ENCODE measurements around the gene CFAP74. TPM values are rescaled to one million over a fixed set of nuclear protein-coding genes. Genes with fewer than 3 reads are reported as not detected.

CFAP74 gene
- total RNA-seq, 1 donor from 2014 or later: not detected

DNA sequence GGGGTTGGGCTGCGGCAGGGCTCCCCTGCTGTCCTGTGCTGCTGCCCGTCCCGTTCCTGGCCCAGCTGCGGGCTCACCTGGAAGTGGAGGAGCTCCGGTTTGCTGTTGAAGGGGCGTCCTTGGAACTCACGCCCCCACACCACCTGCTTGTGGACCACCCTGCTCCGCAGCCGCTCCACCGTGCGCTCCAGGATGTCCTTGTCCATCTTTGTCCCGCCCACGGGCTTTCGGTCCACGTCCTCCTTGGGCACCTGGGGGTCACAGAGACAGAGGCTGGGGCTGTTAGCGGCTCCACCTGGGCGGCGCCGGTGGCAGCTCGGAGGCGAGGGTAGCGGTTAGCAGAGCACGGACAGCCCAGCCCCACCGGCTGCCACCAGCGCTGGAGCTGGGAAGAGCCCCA is 38.8 kb downstream of the CFAP74 start:
- no peak overlapping the region for H3K4me3 ChIP-seq (ENCODE audit: low read depth, low read length)
- no peaks in the 10 kb centered on the region for H3K36me3 ChIP-seq (ENCODE audit: control insufficient read depth, insufficient read depth, low read length)
- H3K27me3 ChIP-seq (ENCODE audit: control insufficient read depth, insufficient read depth, low read length): peaks cover 45% of the 10 kb centered on the region
- TF ChIP-seq, protein P1, sequence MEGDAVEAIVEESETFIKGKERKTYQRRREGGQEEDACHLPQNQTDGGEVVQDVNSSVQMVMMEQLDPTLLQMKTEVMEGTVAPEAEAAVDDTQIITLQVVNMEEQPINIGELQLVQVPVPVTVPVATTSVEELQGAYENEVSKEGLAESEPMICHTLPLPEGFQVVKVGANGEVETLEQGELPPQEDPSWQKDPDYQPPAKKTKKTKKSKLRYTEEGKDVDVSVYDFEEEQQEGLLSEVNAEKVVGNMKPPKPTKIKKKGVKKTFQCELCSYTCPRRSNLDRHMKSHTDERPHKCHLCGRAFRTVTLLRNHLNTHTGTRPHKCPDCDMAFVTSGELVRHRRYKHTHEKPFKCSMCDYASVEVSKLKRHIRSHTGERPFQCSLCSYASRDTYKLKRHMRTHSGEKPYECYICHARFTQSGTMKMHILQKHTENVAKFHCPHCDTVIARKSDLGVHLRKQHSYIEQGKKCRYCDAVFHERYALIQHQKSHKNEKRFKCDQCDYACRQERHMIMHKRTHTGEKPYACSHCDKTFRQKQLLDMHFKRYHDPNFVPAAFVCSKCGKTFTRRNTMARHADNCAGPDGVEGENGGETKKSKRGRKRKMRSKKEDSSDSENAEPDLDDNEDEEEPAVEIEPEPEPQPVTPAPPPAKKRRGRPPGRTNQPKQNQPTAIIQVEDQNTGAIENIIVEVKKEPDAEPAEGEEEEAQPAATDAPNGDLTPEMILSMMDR (IDR thresholded peaks at IDR 0.05; ENCODE audit: insufficient read depth, low read length, poor library complexity, severe bottlenecking): no peak
- DNase-seq (ENCODE audit: low read depth): no peak

DNA sequence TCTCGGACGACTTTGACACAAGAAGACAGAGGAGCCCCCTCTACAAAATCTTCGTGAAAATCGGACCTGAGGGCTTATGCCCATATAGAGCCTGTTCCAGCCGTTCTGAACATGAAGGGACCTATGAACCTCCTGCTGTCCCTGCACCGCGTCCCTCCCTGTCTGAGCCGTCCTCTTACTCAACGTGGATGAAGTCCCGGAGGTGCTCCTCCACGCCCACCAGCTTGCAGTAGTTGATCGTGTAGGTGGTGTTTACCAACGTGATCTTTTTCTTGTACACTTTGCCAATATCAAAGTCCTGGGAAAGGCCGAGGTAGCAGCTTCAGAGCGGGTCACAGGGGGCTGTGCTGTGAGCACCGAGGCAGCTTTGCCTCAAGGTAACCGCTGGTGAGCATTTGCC is 40.0 kb downstream of the CFAP74 start:
- no peak for DNase-seq (ENCODE audit: low read depth)
- Histone ChIP-seq H3K36me3 (ENCODE audit: control insufficient read depth, insufficient read depth, low read length) (no peaks in the 10 kb centered on the region), H3K4me3 (ENCODE audit: low read depth, low read length) (no peak overlapping the region), H3K27me3 (ENCODE audit: control insufficient read depth, insufficient read depth, low read length) (peaks cover 47% of the 10 kb centered on the region)
- TF ChIP-seq, protein P1 (IDR thresholded peaks at IDR 0.05; ENCODE audit: insufficient read depth, low read length, poor library complexity, severe bottlenecking): no peak

DNA sequence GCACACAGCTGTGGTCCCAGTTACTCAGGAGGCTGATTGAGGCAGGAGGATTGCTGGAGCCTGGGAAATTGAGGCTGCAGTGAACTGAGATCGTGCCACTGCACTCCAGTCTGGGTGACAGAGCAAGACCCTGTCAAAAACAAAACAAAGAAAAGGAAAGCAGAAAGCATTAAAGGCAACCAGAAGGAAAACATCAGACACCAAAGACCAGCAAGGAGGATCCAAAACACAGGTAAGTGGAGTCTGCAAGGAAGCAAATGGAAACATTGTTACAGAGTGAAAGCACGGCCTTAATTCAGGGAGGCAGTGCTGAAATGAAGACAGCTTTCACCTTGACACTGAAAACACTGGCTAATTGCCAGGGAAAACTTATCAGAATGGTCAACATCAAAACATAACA is 40.8 kb downstream of the CFAP74 start:
- TF ChIP-seq, protein P1 (IDR thresholded peaks at IDR 0.05; ENCODE audit: insufficient read depth, low read length, poor library complexity, severe bottlenecking): no peak
- H3K4me3 ChIP-seq (ENCODE audit: low read depth, low read length): no peak overlapping the region
- DNase-seq (ENCODE audit: low read depth): no peak
- H3K27me3 ChIP-seq (ENCODE audit: control insufficient read depth, insufficient read depth, low read length): peaks cover 48% of the 10 kb centered on the region
- H3K36me3 ChIP-seq (ENCODE audit: control insufficient read depth, insufficient read depth, low read length): no peaks in the 10 kb centered on the region

DNA sequence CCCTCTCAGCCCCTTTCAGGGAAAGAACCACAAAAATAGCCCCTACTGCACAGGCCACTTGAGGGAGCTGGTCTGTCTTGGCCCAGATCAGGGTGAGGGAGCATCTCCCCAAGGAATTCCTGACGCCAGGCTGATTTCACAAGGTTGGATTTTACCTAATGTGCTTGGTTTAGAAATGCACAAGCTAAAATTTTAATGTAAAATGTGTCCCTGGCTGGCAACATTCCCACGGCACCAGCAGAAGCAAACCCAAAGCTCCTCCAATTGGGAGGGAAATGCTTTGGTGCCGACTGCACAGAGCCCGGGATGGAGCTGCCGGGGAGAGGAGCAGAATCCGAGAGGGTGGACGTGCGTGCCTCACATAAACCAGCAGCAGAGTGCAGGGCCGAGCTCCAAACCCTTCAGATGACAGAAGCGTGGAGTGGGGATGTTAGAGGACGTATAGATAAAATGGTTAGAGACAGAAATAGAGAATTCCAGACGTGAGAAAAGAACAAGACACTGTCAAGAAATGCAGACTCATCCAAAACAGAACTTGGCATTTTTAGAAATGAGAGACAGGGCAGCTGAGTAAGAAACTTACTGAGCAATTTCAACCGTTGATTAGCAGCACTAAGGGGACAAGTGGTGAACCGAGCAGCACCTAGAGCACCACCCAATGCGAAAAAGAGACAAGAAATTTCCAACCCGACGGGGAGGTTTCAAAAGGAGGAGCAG is 42.9 kb downstream of the CFAP74 start:
- TF ChIP-seq, protein P1 (IDR thresholded peaks at IDR 0.05; ENCODE audit: insufficient read depth, low read length, poor library complexity, severe bottlenecking): no peak
- no peak for DNase-seq (ENCODE audit: low read depth)
- Histone ChIP-seq H3K4me3 (ENCODE audit: low read depth, low read length) (no peak overlapping the region), H3K27me3 (ENCODE audit: control insufficient read depth, insufficient read depth, low read length) (peaks cover 43% of the 10 kb centered on the region), H3K36me3 (ENCODE audit: control insufficient read depth, insufficient read depth, low read length) (no peaks in the 10 kb centered on the region)

DNA sequence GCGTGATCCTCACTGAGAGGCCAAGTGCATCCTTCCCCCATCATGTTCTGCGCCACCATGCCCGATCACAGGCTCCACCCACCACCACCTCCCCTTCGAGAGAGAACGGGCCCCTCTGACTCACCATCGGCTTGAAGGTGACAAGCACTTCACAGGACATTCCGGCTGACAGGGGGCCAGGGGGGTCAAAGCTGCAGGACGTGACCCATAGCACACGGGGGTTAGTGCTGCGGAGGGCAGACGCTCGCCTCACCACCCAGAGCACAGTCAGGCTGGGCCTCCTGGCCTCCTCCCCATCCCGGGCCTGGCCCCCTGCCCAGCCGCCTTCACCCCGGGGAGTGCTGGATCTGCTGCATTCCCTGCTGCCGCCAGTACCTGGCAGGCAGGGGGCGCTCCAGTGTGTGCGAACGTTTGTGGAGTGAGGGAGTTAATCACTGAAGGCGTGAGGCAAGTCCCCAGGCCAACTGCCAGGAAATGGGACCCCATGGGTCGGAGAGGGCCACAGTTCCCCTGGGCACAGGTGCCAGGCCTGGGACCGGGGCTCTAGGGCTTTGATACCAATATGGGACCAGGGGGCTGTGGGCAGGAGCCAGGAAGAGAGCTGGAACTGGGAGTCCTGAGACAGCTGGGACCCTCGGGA is 43.6 kb downstream of the CFAP74 start:
- TF ChIP-seq, protein P1 (IDR thresholded peaks at IDR 0.05; ENCODE audit: insufficient read depth, low read length, poor library complexity, severe bottlenecking): peak; percentile 94
- peak; percentile 38 for DNase-seq (ENCODE audit: low read depth)
- no peaks in the 10 kb centered on the region for H3K36me3 ChIP-seq (ENCODE audit: control insufficient read depth, insufficient read depth, low read length)
- H3K27me3 ChIP-seq (ENCODE audit: control insufficient read depth, insufficient read depth, low read length): peaks cover 36% of the 10 kb centered on the region
- H3K4me3 ChIP-seq (ENCODE audit: low read depth, low read length): no peak overlapping the region

All from kidney epithelial cell (primary cell).